ENCODE data around the gene ZNF195.
"Not testable (repeated sequence)": the region's sequence is repeated elsewhere in the genome, so short reads cannot be mapped to it uniquely, and the experiment has no call there.

Gene ZNF195

GRCh38 chr11:3402181-3402860 is 23.4 kb upstream of the ZNF195 start:
- not testable (repeated sequence) for FAIRE-seq

GRCh38 chr11:3401052-3401451 is 22.1 kb upstream of the ZNF195 start:
- not testable (repeated sequence) for FAIRE-seq

GRCh38 chr11:3398509-3398908 is 19.6 kb upstream of the ZNF195 start:
- not testable (repeated sequence) for FAIRE-seq

- FAIRE-seq, result not testable (repeated sequence)
Observed at GRCh38 chr11:3398106-3398505, 19.2 kb upstream of the ZNF195 start.

GRCh38 chr11:3397210-3397609 is 18.3 kb upstream of the ZNF195 start:
- FAIRE-seq, result not testable (repeated sequence)

- not testable (repeated sequence) for FAIRE-seq
Observed at GRCh38 chr11:3395468-3395867, 16.5 kb upstream of the ZNF195 start.

GRCh38 chr11:3394956-3395355 is 16.0 kb upstream of the ZNF195 start:
- FAIRE-seq, result not testable (repeated sequence)

GRCh38 chr11:3393450-3393849 is 14.5 kb upstream of the ZNF195 start:
- not testable (repeated sequence) for FAIRE-seq

- no peak for FAIRE-seq
Observed at GRCh38 chr11:3382613-3383285, 3.8 kb upstream of the ZNF195 start.

GRCh38 chr11:3381794-3382193 is 2.8 kb upstream of the ZNF195 start:
- FAIRE-seq, result no peak

GRCh38 chr11:3380706-3381545 is 2.0 kb upstream of the ZNF195 start:
- no peak for FAIRE-seq

- FAIRE-seq, result no peak
Observed at GRCh38 chr11:3375552-3375951, 3.4 kb downstream of the ZNF195 start.

GRCh38 chr11:3370311-3370870 is 8.6 kb downstream of the ZNF195 start:
- no peak for FAIRE-seq

- FAIRE-seq, result no peak
Observed at GRCh38 chr11:3369366-3369765, 9.6 kb downstream of the ZNF195 start.

GRCh38 chr11:3368199-3368598 is 10.7 kb downstream of the ZNF195 start:
- FAIRE-seq, result no peak

- no peak for FAIRE-seq
Observed at GRCh38 chr11:3367221-3367620, 11.7 kb downstream of the ZNF195 start.

GRCh38 chr11:3359092-3359824 is 19.7 kb downstream of the ZNF195 start:
- no peak for FAIRE-seq

GRCh38 chr11:3357994-3358676 is 20.8 kb downstream of the ZNF195 start:
- FAIRE-seq, result no peak

- FAIRE-seq, result no peak
Observed at GRCh38 chr11:3357302-3357701, 21.6 kb downstream of the ZNF195 start.

GRCh38 chr11:3356858-3357257 is 22.1 kb downstream of the ZNF195 start:
- no peak for FAIRE-seq

GRCh38 chr11:3353066-3353465 is 25.9 kb downstream of the ZNF195 start:
- no peak for FAIRE-seq

GRCh38 chr11:3347127-3347526 is 31.8 kb downstream of the ZNF195 start:
- FAIRE-seq, result no peak
